CD14-positive monocyte (primary cell): ENCODE results near the gene HEBP2. TPM values are rescaled to one million over a fixed set of nuclear protein-coding genes. Genes with fewer than 3 reads are reported as not detected.

Experiments used
- DNase-seq, 3 donors: peaks; one replicate each; pipeline ENCODE4 v3.0.0-alpha.2; 2011 to 2022
- H2AFZ ChIP-seq: 2 replicates; pipeline ENCODE4 v1.6.0; 2012; ENCODE audit warnings: mild to moderate bottlenecking, low read depth, low read length, inconsistent platforms; ENCODE audit not compliant: insufficient read depth, poor library complexity, severe bottlenecking
- H3K27ac ChIP-seq, 2 donors: 1 replicate in 1 of 2; 2 replicates in 1 of 2; pipeline ENCODE4 v1.5.1; 2012 to 2013; ENCODE audit warnings: low read length in 2 of 2, control low read depth in 1 of 2, inconsistent platforms in 1 of 2, low read depth in 1 of 2, mild to moderate bottlenecking in 1 of 2
- H3K27me3 ChIP-seq, 2 donors: one replicate each; pipeline versions ENCODE4 v1.6.0 to v1.6.1; 2011 to 2013; ENCODE audit warnings: low read length in 2 of 2; ENCODE audit not compliant: control insufficient read depth in 2 of 2, insufficient read depth in 2 of 2
- H3K36me3 ChIP-seq, 2 donors: replicated peaks in 1 of 2; 1 replicate in 1 of 2; 2 replicates in 1 of 2; pipeline versions ENCODE4 v1.5.1 to v1.6.1; 2012 to 2013; ENCODE audit warnings: low read length in 2 of 2, control low read depth in 1 of 2, inconsistent platforms in 1 of 2, mild to moderate bottlenecking in 1 of 2; ENCODE audit not compliant: insufficient read depth in 2 of 2, control insufficient read depth in 1 of 2
- H3K4me1 ChIP-seq, 2 donors: 1 replicate in 1 of 2; 2 replicates in 1 of 2; pipeline versions ENCODE4 v1.5.1 to v1.6.1; 2012 to 2013; ENCODE audit warnings: low read length in 2 of 2, control low read depth in 1 of 2, inconsistent platforms in 1 of 2, mild to moderate bottlenecking in 1 of 2, moderate library complexity in 1 of 2; ENCODE audit not compliant: insufficient read depth in 2 of 2, control insufficient read depth in 1 of 2
- H3K4me2 ChIP-seq: replicated peaks from 2 replicates; pipeline ENCODE3; 2012; ENCODE audit warnings: low read length, moderate library complexity, mild to moderate bottlenecking; ENCODE audit not compliant: poor library complexity, severe bottlenecking; ENCODE audit errors: extremely low read depth
- H3K4me3 ChIP-seq, 3 experiments: fragments of 200-600 bp in 1 of 3; sonication (generic) in 1 of 3; replicated peaks in 1 of 3; 1 replicate in 2 of 3; 2 replicates in 1 of 3; pipeline ENCODE4 v1.5.1; 2011 to 2013; ENCODE audit warnings: low read length in 3 of 3, mild to moderate bottlenecking in 3 of 3, control low read depth in 2 of 3, low read depth in 2 of 3, inconsistent platforms in 1 of 3, moderate library complexity in 1 of 3
- H3K79me2 ChIP-seq: 2 replicates; pipeline ENCODE4 v1.6.0; 2012; ENCODE audit warnings: mild to moderate bottlenecking, control low read depth, inconsistent platforms, low read length, moderate library complexity; ENCODE audit not compliant: insufficient read depth
- H3K9ac ChIP-seq: 2 replicates; pipeline ENCODE4 v1.6.0; 2017; ENCODE audit warnings: low read length, mild to moderate bottlenecking; ENCODE audit not compliant: insufficient read depth, poor library complexity, severe bottlenecking
- H3K9me3 ChIP-seq, 2 donors: replicated peaks in 1 of 2; 1 replicate in 1 of 2; 2 replicates in 1 of 2; pipeline versions ENCODE4 v1.5.1 to v1.6.1; 2012 to 2013; ENCODE audit warnings: low read length in 2 of 2, control low read depth in 1 of 2; ENCODE audit not compliant: control insufficient read depth in 1 of 2, insufficient read depth in 1 of 2
- H4K20me1 ChIP-seq: 2 replicates; pipeline ENCODE4 v1.6.0; 2012; ENCODE audit warnings: mild to moderate bottlenecking, low read length, control low read depth, moderate library complexity; ENCODE audit not compliant: insufficient read depth
- H3K27ac Mint-ChIP-seq, 7 donors: one replicate each; pipeline ENCODE4 v1.8.0; 2020; ENCODE audit warnings: mild to moderate bottlenecking in 7 of 7, mixed read lengths in 7 of 7, moderate library complexity in 6 of 7, inconsistent platforms in 2 of 7
- H3K27me3 Mint-ChIP-seq, 3 donors: one replicate each; pipeline ENCODE4 v1.8.0; 2021 to 2022; ENCODE audit warnings: low read depth in 3 of 3, mild to moderate bottlenecking in 3 of 3, mixed read lengths in 3 of 3, moderate library complexity in 3 of 3, inconsistent platforms in 1 of 3
- H3K36me3 Mint-ChIP-seq, 2 donors: one replicate each; pipeline ENCODE4 v1.8.0; 2020; ENCODE audit warnings: mixed read lengths in 2 of 2, inconsistent platforms in 1 of 2, mild to moderate bottlenecking in 1 of 2
- H3K4me1 Mint-ChIP-seq: one replicate; pipeline ENCODE4 v1.8.0; 2020; ENCODE audit warnings: mild to moderate bottlenecking, mixed read lengths
- H3K4me3 Mint-ChIP-seq, 2 donors: one replicate each; pipeline ENCODE4 v1.8.0; 2020; ENCODE audit warnings: mild to moderate bottlenecking in 2 of 2, mixed read lengths in 2 of 2, moderate library complexity in 1 of 2
- H3K9me3 Mint-ChIP-seq, 7 donors: one replicate each; pipeline ENCODE4 v1.8.0; 2020 to 2022; ENCODE audit warnings: mixed read lengths in 7 of 7, mild to moderate bottlenecking in 6 of 7, moderate library complexity in 6 of 7, inconsistent platforms in 2 of 7
- WGBS: methylation state at CpG from one replicate; pipeline ENCODE4 v1.1.5; 2013; ENCODE audit warnings: missing lambda C conversion rate; ENCODE audit not compliant: insufficient coverage; 5-methylcytosine and 5-hydroxymethylcytosine counted together
- intact Hi-C, 2 donors: fragments of 100-400 bp; cut with micrococcal nuclease; formaldehyde crosslinking; loops; one replicate each; pipeline versions ENCODE4 v1.15.0 to v1.15.1; 2023
- polyA plus RNA-seq, 3 donors: library from polyadenylated mRNA; depleted of rRNA in 1 of 3; unstranded in 2 of 3; stranded (reverse) in 1 of 3; fragments of 300-500 nt in 2 of 3; fragments of >200 nt in 1 of 3; fragmentation: Illumina TruSeq in 2 of 3; gene quantifications; 1 replicate in 2 of 3; 2 replicates in 1 of 3; pipeline ENCODE4 v1.2.3, GENCODE V29; 2012 to 2021
- TF ChIP-seq, protein P1 (sequence below): fragments of 200-600 bp; IDR thresholded peaks from one replicate; pipeline ENCODE4 v1.8.0; 2022; ENCODE audit warnings: antibody characterized with exemption, mild to moderate bottlenecking

HEBP2 gene
- polyA plus RNA-seq, 3 donors, result 17.0 to 97.5 (median 96.8) TPM

DNA sequence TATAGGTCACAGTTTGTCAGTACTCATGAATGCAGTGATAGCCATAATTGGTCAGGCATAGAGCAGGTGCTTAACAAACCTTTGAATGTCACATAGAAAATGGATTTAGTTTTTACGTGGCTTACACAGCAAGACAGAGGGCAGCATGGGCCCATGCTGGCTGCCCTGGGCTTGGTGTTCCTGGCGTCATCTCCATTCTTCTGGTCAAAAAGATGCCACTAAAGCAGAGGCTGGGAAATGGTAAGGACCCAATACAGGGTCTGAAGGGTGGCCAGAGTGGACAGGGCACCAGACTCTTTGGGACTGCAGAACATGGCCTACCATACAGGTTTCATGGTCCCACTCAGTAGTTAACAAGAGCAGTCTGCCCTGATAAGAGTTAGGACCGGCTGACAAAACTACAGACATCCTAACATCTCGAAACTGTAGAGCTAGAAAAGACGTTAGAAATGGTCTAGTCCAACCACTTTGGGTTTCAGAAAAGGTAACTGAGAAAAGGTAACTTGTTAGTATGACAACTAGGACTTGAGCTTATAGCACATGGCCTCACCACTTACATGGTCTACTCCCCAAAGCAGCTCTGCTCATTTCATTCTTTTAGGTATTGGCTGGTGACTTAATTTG lies 22.6 kb downstream of the HEBP2 start:
- no peaks in the 10 kb centered on the region for H3K27me3 ChIP-seq
- H3K27ac Mint-ChIP-seq, result no peak overlapping the region
- no peak overlapping the region for H3K4me3 ChIP-seq
- no peaks in the 10 kb centered on the region for H3K9me3 ChIP-seq
- 93% methylated on average over 2 of the region's 5 CpGs for WGBS
- no peaks in the 10 kb centered on the region for H3K9me3 Mint-ChIP-seq
- no peak overlapping the region for H3K27ac ChIP-seq
- no peaks in the 10 kb centered on the region for H3K79me2 ChIP-seq
- H3K36me3 ChIP-seq, result no peaks in the 10 kb centered on the region
- TF ChIP-seq, protein P1, sequence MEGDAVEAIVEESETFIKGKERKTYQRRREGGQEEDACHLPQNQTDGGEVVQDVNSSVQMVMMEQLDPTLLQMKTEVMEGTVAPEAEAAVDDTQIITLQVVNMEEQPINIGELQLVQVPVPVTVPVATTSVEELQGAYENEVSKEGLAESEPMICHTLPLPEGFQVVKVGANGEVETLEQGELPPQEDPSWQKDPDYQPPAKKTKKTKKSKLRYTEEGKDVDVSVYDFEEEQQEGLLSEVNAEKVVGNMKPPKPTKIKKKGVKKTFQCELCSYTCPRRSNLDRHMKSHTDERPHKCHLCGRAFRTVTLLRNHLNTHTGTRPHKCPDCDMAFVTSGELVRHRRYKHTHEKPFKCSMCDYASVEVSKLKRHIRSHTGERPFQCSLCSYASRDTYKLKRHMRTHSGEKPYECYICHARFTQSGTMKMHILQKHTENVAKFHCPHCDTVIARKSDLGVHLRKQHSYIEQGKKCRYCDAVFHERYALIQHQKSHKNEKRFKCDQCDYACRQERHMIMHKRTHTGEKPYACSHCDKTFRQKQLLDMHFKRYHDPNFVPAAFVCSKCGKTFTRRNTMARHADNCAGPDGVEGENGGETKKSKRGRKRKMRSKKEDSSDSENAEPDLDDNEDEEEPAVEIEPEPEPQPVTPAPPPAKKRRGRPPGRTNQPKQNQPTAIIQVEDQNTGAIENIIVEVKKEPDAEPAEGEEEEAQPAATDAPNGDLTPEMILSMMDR, result no peak
- peaks cover 40% of the 10 kb centered on the region for H3K4me1 Mint-ChIP-seq
- peaks cover 5 to 10% of the 10 kb centered on the region in 2 donors for H3K36me3 Mint-ChIP-seq
- no peak overlapping the region for H3K4me3 Mint-ChIP-seq
- intact Hi-C loops, result loop anchor here in 1 of 2 donors (5.0 to 10.0 kb wide), 2 partner anchors 91 to 338 kb away; no protein-coding TSS in a partner anchor
- H3K27me3 Mint-ChIP-seq, result peaks cover 1 to 3% (median 1%) of the 10 kb centered on the region in 3 donors
- no peak for DNase-seq
- no peaks in the 10 kb centered on the region for H4K20me1 ChIP-seq
- H3K4me2 ChIP-seq, result no peak overlapping the region
- peaks cover 34 to 36% of the 10 kb centered on the region in 2 donors for H3K4me1 ChIP-seq
- no peak overlapping the region for H2AFZ ChIP-seq
- no peak overlapping the region for H3K9ac ChIP-seq

DNA sequence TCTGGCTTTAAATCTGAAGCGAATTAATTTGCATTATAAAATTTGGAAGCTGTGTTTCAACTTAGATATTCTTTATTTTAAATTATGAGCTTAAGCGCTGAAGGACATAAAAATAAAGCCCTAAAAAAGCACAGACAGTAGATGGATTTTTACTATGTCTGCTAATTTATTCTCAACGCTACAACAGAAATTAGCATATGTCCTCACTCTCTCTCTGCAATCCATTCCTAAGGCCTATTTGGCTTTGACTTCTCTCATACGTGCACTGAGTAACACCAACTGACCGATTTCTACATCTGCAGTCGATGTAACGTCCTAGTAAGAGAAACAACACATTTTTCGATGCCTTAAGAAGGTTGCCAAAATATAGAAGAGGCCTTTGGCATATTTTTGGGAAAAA lies 23.7 kb downstream of the HEBP2 start:
- no peaks in the 10 kb centered on the region for H3K79me2 ChIP-seq
- H2AFZ ChIP-seq, result no peak overlapping the region
- H3K9me3 ChIP-seq, result no peaks in the 10 kb centered on the region
- H3K4me1 ChIP-seq, result peaks cover 36 to 39% of the 10 kb centered on the region in 2 donors
- no peak for DNase-seq
- Mint-ChIP-seq H3K27me3 (peaks cover 1 to 3% (median 1%) of the 10 kb centered on the region in 3 donors), H3K4me1 (peaks cover 45% of the 10 kb centered on the region), H3K9me3 (no peaks in the 10 kb centered on the region), H3K4me3 (no peak overlapping the region), H3K36me3 (peaks cover 5 to 10% of the 10 kb centered on the region in 2 donors), H3K27ac (no peak overlapping the region)
- no peaks in the 10 kb centered on the region for H4K20me1 ChIP-seq
- no peaks in the 10 kb centered on the region for H3K36me3 ChIP-seq
- intact Hi-C loops, result loop anchor here in 1 of 2 donors (5.0 to 10.0 kb wide), 2 partner anchors 90 to 337 kb away; no protein-coding TSS in a partner anchor
- TF ChIP-seq, protein P1, result no peak
- no peak overlapping the region for H3K27ac ChIP-seq
- WGBS, result 100% methylated on average over 1 of the region's 8 CpGs
- H3K4me3 ChIP-seq, result no peak overlapping the region
- H3K27me3 ChIP-seq, result no peaks in the 10 kb centered on the region
- no peak overlapping the region for H3K4me2 ChIP-seq
- H3K9ac ChIP-seq, result no peak overlapping the region
